Femur (tissue), 1 donor: ENCODE data around the gene EVC.
"Not testable (repeated sequence)": the region's sequence is repeated elsewhere in the genome, so short reads cannot be mapped to it uniquely, and the experiment has no call there.

ENCODE experiments used
- DNase-seq: peaks from one replicate; pipeline ENCODE4 v3.0.0-alpha.2; 2017

EVC gene

DNA sequence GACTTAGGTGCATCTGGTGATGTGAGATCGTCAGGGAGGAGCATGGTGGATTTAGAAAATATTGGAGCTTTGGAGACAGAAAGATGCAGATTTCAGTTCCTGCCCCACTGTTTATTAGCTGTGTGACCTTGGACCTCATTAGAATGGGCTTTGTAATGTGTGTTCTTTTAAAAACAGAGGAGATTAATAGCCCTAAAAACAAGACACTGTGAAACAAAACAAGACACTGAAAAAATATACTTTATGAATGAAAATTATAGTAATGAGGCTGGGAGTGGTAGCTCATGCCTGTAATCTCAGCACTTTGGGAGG lies 79.5 kb downstream of the EVC start:
- no peak for DNase-seq

- no peak for DNase-seq
These were observed 80.7 kb downstream of the EVC start for GRCh38 chr4:5791654-5792053.

GRCh38 chr4:5793514-5793913 lies 82.5 kb downstream of the EVC start:
- no peak for DNase-seq

GRCh38 chr4:5795580-5795979 lies 84.6 kb downstream of the EVC start:
- DNase-seq = no peak

DNA sequence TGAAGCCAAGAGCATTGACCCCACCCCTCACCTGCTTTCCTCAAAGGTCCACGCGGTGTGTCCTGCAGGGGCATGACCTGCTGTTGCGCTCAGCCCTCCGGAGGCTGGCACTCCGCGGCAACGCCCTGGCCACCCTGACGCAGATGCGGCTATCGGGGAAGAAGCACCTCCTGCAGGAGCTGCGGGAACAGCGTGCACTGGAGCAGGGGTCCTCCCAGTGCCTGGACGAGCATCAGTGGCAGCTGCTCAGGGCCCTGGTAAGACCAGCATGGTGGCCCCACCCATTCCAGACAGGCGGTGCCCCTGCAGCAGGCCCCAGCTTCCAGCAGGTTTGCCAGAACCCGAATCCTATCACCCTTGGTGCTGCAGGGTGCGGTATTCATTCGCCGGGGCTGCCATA lies 86.0 kb downstream of the EVC start:
- no peak for DNase-seq

DNA sequence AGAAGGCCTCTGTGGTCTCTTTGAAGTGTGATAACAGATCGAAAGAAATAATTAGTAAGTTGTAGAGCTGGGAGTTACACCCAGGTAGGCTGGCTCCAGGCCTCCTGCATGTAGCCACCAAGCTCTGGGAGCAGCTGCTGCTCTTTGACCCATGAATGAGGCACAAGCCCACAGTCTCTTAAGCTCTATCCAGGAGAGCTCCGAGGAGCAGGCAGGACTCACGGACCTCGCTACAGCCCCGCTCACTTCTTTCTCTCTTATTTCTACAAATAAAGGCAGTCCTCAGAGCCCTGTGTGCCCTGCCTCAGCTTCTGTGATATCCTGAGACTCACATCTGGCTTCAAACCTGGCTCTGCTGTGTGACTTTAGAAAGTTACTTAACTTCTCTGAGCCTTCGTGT lies 86.9 kb downstream of the EVC start:
- DNase-seq = no peak

DNA sequence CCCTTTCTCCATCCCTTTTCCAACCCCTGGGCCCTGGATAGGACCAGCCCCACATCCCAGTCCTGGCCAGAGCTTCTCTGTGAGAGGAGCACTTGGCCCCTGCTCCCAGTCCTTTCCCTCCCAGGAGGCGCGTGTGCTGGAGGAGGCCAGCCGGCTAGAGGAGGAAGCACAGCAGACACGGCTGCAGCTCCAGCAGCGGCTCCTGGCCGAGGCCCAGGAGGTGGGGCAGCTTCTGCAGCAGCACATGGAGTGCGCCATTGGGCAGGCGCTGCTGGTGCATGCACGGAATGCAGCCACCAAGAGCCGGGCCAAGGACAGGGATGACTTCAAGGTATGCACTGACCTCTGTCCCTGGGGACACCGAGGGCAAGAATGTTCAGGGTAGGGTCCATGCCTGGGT lies 87.5 kb downstream of the EVC start:
- DNase-seq = peak; percentile 43

GRCh38 chr4:5798946-5799345 lies 87.9 kb downstream of the EVC start:
- DNase-seq = no peak

GRCh38 chr4:5799406-5799805 lies 88.4 kb downstream of the EVC start:
- DNase-seq = no peak

DNA sequence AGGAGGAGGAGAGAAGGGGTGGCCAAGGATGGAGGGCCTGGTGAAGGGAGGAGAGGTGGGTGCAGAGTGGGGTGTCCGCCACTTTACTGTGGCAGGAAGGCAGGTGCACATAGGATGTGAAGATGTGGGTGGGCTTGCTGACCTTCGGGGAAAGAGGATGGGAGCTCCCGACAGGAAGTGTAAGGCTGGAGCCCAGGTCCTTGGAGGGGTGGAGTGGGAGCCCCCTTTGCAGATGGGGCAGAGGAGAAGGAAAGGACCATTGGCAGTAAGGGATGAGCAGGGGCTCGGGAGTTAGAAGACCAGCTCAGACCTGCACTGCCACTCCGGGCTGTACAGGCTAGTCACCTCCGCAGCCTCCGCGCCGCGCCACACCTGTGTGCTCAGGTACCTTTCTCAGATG lies 89.5 kb downstream of the EVC start:
- no peak for DNase-seq

GRCh38 chr4:5801696-5802095 lies 90.7 kb downstream of the EVC start:
- no peak for DNase-seq

DNA sequence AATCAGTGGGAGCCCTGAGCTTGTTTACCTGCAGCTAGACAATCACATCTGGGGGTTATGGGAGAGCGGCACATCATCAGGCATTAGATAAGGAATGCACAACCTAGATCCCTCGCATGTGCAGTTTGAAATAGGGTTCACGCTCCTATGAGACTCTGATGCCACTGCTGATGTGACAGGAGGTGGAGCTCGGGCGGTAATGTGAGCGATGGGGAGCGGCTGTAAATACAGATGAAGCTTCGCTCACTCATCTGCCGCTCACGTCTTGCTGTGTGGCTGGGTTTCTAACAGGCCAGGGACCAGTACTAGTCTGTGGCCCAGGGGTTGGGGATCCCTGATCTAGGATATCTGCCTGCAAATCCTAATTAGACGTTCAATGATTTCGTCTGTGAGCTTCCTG lies 91.6 kb downstream of the EVC start:
- DNase-seq = no peak

DNA sequence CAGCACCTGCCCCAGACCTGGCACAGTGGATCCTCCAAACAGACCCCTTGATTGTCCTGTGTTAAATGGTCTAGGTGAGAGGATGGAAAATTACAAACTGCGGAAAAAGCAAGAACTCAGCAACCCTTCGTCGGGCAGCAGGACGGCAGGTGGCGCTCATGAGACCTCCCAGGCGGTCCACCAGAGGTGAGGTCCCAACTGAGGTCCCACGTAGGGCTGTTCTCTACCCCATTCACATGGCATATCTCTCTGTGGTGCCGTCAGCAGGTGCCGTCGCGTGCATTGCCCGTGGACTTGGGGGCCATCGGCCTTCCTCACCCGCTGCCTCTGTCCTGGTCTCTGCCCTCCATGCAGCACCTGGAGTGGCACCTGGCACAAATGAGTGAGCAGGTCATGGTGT lies 93.7 kb downstream of the EVC start:
- no peak for DNase-seq

DNA sequence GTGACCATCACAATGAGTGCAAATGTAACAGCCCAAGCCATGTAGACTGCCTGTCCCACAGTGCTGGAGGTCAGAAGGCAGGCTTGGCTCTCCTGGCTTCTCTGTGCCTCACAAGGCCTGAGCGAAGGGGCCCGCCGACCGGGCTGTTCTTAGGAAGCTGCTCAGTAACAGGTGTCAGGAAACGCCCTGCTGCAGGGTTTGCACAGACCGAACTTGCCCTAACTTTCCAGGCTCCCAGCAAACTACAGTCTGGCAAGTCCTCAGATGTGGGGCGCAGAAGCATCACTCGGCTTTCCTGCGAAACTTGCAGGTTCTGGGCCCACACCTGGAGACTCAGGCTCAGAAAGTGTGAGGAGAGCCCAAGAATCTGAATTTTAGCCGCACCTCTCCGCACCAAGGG lies 94.3 kb downstream of the EVC start:
- no peak for DNase-seq

DNA sequence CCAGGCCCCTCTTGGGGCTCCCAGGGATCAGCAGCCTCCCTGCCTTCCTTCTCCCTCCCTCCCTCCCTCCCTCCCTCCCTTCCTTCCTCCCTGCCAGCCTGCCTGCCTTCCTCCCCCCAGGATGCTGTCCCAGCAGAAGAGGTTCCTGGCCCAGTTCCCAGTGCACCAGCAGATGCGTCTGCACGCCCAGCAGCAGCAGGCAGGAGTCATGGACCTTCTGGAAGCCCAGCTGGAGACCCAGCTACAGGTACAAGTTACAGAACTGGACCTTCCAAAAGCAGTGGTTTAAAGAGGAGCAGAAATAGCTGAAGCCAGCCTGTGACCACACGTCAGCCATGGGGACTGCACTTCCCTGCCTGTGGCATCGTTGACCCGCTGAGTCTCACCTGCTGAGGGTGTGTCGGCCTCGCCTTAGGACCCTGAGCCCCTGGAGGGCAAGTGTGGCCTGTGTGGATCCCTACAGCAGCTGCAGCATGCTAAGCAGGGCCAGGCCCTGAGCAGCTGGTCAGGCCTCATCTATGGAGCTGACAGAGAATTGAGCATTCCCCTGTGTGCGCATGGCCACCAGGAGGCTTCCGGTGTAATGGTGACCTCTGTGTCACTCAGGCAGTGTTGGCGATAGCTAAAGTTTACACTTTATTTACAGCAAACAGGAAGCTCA lies 97.2 kb downstream of the EVC start:
- DNase-seq = no peak

DNA sequence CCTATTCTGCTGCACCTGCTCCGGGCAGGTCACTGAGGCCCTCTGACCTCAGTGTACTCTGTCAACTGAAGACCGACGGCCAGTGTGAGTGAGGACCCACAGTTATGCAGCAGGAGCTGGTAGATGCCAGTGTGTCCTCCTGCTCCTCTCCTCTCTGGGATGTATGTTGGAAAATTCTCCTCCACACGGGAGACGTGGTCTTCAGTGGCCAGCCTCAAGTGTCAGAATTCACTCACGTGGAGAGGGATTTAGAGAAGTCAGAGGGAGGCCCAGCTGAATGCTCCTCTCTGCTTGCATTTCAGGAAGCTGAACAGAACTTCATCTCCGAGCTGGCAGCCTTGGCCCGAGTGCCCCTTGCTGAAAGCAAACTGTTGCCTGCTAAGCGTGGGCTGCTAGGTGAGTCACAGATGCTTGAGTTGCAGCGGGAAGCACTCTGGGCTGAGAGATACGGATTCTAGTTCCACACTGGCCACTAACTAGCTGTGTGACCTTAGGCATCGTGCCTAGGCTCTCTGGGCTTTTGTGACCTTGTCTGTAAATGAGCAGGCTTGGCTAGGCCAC lies 98.3 kb downstream of the EVC start:
- DNase-seq = no peak

DNA sequence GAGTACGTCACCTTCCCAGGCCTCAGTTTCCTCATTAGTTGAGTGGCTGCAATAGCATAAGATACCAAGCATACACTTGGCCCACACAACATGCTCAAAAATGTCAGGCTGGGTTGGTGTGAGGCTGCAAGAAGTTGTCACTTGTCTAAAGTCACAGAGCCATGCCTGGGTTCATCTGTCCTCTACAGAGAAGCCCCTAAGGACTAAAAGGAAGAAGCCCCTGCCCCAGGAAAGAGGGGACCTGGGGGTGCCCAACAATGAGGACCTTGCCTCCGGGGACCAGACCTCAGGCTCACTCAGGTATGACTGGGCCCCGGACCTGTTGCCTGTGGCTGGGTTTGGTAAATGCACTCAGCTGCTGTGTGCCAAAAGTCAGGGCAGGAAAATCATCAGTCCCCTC lies 99.2 kb downstream of the EVC start:
- no peak for DNase-seq

GRCh38 chr4:5810770-5811430 lies 99.9 kb downstream of the EVC start:
- DNase-seq = no peak

GRCh38 chr4:5812057-5812456 lies 101.1 kb downstream of the EVC start:
- not testable (repeated sequence) for DNase-seq

DNA sequence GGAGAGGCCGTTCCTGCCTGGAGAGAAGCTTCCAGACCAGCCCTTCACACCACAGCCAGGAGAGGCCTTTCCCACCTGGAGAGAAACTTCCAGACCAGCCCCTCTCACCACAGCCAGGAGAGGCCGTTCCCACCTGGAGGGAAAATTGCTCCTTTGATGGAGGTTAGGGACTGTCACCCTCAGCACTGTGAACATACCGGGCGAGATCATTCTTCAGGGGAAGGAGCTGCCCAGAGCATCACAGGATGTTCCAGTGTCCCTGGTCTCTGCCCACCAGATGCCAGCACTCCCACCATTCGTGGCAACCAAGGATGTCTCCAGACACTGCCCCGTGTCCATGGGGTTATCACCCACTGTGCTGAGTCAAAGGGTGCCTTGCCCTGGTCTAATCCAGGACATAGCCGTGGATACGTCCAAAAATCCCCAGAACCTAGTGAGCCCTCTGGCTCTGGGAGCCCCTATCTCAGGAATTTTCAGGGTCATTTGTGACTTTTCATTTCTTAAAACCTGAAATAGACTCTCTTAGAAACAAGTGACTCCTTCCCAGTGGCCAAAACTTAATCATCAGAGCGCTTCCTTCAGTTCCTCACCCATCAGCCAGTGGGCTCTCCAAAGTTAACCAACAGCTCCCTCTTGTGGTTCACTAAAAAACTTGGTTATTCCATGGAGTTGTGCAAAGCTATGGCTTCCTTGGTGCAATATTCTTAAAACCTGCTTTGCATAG lies 101.7 kb downstream of the EVC start:
- DNase-seq = no peak

DNA sequence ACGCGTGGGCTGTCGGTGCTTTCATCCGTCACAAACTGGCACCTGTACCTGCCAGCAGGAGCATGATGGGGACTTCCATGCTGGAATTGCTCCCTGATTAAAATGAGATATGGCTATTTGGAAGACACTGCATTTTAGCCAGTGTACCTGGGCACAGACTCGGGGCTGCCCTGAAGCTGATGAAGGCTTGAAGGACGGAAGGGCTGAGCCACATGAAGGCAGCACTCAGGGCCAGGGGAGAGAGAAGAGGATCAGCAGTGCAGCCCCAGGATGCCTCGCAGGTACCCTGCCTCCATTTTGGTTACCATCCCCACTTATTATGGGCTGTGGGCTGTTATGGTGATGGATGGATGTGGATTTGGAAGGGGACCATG lies 102.9 kb downstream of the EVC start:
- DNase-seq = no peak

- DNase-seq = no peak
These were observed 103.4 kb downstream of the EVC start for GRCh38 chr4:5814421-5814820.

GRCh38 chr4:5815641-5816040 lies 104.6 kb downstream of the EVC start:
- no peak for DNase-seq

DNA sequence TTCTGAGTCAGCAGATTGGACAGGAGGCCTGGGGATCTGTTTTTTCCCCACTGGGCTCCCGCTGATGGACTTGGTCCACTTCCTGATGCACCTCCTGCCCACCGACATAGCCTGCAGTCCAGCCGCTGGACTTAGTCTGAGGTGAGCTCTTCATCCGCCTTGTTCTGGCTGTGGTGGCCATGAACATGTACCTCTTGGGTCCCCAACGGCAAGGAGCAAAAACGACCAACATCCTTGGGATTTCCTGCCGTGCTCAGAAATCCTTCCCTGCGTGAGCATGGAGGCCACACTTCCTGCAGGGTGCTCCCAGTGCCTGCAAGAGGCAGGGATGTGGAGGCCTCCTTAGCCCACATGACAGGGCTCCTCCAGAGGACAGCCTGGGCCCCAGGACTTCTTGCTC lies 105.1 kb downstream of the EVC start:
- DNase-seq = no peak
